Hippocampal formation (tissue), 2 donors: ENCODE data around the gene PPP1R1B.

Experiments
- DNase-seq, 2 donors: peaks; one replicate each; lab custom pipeline; 2025; lab: John Stamatoyannopoulos, UW

The PPP1R1B gene

DNA sequence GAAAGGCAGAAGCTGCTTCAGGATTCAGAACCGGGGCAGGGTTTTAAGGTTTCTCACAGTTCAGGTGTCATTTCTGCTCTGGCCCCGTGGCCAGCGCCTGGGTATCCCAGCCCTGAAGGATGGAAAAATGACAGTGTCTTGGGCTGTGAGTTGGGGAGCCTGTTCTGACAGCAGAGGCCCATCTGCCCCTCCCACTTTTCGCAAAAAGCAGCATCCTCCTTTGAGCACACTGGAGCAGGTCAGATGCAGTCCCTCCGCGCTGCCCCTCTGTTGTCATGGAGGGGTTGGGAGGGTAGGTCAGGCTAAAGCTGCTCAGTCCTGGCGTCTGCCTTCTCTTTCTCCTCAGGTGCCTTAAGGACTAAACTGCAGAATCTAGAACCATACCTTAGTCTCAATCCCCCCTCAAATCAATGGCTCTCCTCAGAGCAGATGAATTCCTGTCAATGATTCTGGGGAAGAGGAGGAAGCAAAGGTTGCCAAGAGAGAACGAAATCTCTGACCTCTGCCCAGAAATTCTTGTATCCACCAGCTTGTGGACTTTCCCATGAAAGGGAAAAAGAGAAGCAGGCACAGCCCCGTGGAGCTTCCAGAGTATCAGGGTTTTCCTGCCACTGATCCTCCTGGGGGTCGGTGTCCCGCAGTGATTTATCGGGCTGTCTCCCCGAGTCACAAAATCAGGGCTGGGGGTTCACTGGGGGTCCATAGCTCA lies 26.3 kb upstream of the PPP1R1B start:
- no peak for DNase-seq

DNA sequence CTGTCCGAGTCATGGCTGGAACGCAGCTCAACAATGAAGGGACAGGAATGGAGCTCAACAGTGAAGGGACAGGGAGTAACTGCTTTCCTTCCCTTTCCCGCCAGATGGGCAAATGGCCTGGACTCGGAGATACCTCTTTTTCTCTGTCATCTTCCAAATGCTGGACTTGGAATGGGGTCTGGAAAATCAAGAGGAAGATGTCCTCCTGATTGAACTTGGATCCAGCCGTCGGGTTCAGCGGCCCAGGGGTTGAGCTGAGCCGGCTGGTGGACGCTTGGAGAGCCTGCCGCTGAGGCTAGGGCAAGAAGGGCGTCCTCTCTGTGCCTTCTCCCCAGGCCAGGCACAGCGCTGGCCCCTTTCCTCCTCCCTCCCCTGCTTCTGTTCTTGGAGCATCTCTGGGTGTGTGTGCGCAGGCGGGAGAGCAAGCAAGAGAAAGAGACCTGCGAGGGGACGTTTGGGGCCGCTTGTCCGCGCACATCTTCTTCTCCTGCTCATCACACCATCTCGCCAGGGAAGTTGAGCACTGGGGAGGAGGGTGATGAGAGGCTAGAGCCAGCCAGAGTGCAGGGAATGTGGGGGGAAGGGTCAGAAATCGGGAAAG lies 25.7 kb upstream of the PPP1R1B start:
- DNase-seq = no peak

- DNase-seq = no peak
Observed at GRCh38 chr17:39601758-39602532, 24.8 kb upstream of the PPP1R1B start.

DNA sequence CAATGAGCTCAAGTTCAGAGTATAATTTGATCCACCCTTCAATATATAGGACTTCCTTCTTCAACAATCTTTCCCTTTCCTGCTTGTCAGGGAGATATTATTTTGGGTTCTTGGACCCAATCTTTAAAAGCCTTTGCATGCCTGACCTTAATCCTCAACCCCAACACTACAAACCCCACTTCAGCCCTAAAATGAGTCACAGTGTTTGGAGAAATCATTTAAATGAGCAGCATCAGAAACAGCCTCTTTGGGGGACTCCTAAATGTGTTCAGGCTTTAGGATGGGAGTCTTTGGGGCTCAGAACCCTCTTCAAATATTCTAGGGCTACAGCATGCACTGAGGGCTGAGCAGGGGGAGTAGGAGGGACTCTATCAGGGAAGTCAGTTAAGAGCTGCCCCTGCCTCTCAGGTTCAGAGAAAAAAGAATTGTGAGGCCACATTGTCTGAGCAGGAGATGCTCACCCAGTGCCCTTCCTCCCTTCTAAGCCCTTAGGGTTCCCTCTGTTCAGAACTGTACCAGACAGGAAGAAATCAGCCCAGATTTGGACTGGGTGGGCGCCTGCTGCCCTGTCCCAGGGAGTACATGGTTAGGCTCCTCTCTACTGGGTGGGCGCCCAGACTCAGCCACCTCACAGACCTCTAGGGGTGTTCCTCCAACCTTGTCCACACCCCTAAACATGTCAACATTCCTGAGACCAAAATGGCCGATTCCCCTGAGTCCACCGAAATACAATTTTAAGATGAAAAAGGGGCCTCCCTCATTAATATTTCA lies 24.0 kb upstream of the PPP1R1B start:
- no peak for DNase-seq

- DNase-seq = no peak
Observed at GRCh38 chr17:39603304-39604016, 23.3 kb upstream of the PPP1R1B start.

GRCh38 chr17:39604911-39605491 lies 21.8 kb upstream of the PPP1R1B start:
- DNase-seq = no peak

DNA sequence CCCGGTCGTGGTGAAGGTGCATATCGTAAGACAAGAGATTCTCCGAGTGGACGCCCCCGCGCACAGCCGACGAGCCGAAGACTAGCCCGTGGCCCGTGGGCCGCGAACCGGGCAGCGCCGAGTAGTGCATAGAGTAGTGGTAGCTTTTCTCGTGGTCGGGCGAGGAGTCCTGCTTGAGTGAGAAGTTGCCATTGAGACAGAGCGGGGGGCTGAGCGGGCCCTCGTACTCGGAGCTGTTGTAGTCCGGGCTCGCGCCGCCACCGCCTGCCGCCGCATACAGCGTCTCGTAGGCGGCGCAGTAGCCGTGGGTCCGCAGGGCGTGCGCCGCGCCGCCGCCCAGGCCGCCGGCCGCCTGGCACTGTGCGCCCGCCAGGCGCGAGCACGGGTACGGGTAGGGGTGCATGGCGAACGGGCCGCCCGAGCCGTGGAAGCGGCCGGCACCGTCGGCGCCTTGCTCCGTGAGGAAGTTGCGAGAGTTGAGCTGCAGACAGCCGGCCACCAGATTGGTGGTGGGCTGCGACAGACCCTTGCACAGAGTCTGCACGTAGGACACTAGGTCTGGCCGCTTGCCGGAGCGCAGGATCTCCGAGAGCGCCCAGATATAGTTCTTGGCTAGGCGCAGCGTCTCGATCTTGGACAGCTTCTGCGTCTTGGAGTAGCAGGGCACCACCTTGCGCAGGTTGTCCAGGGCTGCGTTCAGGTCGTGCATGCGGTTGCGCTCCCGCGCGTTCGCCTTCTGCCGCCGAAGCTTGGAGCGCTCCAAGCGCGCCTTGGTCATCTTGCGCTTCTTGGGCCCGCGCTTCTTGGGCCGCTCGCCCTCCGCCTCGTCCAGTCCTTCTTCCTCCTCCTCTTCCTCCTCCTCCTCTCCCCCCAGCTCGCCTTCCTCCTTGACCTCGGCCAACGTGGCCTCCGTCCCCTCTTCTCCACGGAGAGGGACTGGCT lies 21.0 kb upstream of the PPP1R1B start:
- no peak for DNase-seq

GRCh38 chr17:39606434-39607056 lies 20.2 kb upstream of the PPP1R1B start:
- no peak for DNase-seq

DNA sequence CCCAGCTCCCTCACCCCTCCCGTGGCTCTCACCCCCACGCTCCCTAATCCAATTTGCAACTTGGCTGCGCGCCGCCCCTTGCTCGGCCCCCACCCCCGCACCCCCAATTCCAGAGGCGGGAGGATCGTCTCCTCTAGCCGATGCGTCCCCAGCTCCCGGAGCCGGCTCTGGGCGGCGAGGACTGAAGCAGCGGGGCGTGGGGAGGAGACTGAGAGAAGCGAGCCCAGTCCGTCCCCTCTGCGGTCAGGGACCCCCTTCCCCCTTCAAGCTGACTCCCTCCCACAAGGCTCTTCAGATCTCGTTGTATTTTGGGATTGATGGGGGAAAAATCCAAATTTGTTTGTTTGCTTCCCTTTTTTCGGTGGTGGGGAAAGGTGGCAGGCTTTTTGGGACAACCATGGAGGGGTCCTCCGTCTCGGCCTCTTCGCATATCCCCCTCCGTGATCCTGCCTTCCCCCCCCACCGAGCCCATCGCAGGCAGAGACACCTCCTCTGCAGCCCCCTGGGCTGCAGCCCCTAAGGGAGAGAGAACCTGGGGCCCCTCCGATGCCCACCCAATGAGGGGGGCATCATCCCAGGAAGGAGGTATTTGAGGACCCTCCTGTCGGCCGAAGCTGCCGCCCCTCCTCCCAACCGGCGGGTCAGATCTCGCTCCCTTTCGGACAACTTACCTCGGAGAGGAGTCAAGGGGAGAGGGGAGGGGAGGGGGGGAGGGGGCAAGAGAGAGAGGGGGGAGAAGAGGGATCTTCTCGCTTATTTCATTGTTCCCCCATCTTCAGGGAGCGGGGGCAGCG lies 19.5 kb upstream of the PPP1R1B start:
- DNase-seq = no peak

- DNase-seq = no peak
Observed at GRCh38 chr17:39607851-39608130, 19.0 kb upstream of the PPP1R1B start, which contains the start of gene NEUROD2. TSS of gene NEUROD2 (minus strand) at chr17:39607920. CDS start at chr17:39606599, 1,321 bp downstream.

GRCh38 chr17:39608142-39608981 lies 18.4 kb upstream of the PPP1R1B start:
- no peak for DNase-seq

- DNase-seq = no peak
Observed at GRCh38 chr17:39609416-39610025, 17.2 kb upstream of the PPP1R1B start.

- no peak for DNase-seq
Observed at GRCh38 chr17:39611401-39612112, 15.2 kb upstream of the PPP1R1B start.

GRCh38 chr17:39612291-39612894 lies 14.4 kb upstream of the PPP1R1B start:
- DNase-seq = no peak

DNA sequence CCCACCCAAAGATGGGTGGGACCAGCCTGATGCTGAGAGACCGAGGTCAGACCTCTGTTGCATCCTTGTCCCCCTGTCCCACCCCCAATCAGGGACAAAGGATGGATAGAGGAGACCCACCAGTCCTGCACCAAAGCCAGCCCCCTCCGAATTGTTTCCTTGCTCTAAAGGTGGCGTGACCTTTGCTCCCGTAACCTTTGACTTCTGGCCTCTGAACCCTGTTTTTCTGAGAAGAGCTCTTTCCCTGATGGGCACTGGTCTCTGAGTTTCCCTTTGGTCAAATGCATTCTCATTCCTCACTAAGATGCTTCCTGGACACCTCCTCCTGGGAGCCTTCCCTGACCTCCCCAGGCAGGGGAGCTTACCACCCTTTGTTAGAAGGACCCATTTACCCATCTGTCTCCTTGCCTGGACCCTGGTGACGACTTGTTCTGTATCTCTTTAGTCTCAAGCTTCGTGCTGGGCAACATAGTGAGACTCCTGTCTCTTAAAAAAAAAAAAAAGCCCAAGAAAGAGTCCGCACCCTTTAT lies 13.8 kb upstream of the PPP1R1B start:
- DNase-seq = no peak

- DNase-seq = no peak
Observed at GRCh38 chr17:39614545-39615157, 12.1 kb upstream of the PPP1R1B start.
